NB4 (cell line): Measurements from ENCODE around the gene HTR4.

Source experiments
- MYC ChIP-seq: IDR thresholded peaks from 2 replicates; pipeline ENCODE4 v1.6.1; 2011; ENCODE audit warnings: low read depth, low read length
- POLR2A ChIP-seq: IDR thresholded peaks from 2 replicates; pipeline ENCODE4 v1.6.1; 2011; ENCODE audit warnings: mild to moderate bottlenecking; ENCODE audit not compliant: insufficient read length; ENCODE audit errors: extremely low read depth
- TF ChIP-seq, protein P1 (sequence below): IDR thresholded peaks from 2 replicates; pipeline ENCODE4 v1.6.1; 2011; ENCODE audit warnings: low read depth, low read length
- TF ChIP-seq, protein P2 (sequence below): IDR thresholded peaks from one replicate; pipeline ENCODE4 v1.5.1; 2012; ENCODE audit warnings: low read depth, low read length

DNA sequence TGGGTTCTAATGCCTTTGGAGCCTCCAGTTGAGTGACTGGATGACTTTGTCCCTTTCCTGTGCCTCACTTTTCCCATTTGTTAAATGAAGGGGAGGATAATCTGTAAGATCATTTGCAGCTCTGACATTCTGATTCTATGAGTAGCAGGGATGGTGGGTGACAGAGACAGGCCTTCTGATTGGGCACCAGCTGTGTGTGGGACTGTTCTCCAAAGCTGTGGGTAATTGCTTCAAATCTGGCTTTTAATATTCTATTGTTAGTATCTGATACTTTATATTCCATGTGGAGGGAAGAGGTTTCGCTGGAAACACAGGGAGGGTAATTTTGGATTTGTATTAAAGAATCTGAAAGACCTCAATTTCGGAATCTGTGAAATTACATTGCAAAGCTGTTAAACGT is 167.9 kb downstream of the HTR4 start:
- TF ChIP-seq POLR2A (no peak), MYC (no peak)
- TF ChIP-seq, protein P1, sequence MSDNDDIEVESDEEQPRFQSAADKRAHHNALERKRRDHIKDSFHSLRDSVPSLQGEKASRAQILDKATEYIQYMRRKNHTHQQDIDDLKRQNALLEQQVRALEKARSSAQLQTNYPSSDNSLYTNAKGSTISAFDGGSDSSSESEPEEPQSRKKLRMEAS, result no peak
- TF ChIP-seq, protein P2, sequence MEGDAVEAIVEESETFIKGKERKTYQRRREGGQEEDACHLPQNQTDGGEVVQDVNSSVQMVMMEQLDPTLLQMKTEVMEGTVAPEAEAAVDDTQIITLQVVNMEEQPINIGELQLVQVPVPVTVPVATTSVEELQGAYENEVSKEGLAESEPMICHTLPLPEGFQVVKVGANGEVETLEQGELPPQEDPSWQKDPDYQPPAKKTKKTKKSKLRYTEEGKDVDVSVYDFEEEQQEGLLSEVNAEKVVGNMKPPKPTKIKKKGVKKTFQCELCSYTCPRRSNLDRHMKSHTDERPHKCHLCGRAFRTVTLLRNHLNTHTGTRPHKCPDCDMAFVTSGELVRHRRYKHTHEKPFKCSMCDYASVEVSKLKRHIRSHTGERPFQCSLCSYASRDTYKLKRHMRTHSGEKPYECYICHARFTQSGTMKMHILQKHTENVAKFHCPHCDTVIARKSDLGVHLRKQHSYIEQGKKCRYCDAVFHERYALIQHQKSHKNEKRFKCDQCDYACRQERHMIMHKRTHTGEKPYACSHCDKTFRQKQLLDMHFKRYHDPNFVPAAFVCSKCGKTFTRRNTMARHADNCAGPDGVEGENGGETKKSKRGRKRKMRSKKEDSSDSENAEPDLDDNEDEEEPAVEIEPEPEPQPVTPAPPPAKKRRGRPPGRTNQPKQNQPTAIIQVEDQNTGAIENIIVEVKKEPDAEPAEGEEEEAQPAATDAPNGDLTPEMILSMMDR, result no peak
